GM12801 (cell line): Measurements from ENCODE around the gene SDR39U1.

Experiments
- TF ChIP-seq, protein P1 (sequence below): IDR thresholded peaks from one replicate; pipeline ENCODE4 v1.5.1; 2011; ENCODE audit warnings: control low read depth; ENCODE audit not compliant: insufficient read length; ENCODE audit errors: extremely low read depth

SDR39U1 gene

GRCh38 chr14:24463884-24464785 lies 21.6 kb upstream of the SDR39U1 start:
- TF ChIP-seq, protein P1, sequence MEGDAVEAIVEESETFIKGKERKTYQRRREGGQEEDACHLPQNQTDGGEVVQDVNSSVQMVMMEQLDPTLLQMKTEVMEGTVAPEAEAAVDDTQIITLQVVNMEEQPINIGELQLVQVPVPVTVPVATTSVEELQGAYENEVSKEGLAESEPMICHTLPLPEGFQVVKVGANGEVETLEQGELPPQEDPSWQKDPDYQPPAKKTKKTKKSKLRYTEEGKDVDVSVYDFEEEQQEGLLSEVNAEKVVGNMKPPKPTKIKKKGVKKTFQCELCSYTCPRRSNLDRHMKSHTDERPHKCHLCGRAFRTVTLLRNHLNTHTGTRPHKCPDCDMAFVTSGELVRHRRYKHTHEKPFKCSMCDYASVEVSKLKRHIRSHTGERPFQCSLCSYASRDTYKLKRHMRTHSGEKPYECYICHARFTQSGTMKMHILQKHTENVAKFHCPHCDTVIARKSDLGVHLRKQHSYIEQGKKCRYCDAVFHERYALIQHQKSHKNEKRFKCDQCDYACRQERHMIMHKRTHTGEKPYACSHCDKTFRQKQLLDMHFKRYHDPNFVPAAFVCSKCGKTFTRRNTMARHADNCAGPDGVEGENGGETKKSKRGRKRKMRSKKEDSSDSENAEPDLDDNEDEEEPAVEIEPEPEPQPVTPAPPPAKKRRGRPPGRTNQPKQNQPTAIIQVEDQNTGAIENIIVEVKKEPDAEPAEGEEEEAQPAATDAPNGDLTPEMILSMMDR, result no peak

- TF ChIP-seq, protein P1, result no peak
Observed at GRCh38 chr14:24463017-24463883, 20.7 kb upstream of the SDR39U1 start.

GRCh38 chr14:24461336-24461735 lies 18.8 kb upstream of the SDR39U1 start:
- TF ChIP-seq, protein P1, result no peak

DNA sequence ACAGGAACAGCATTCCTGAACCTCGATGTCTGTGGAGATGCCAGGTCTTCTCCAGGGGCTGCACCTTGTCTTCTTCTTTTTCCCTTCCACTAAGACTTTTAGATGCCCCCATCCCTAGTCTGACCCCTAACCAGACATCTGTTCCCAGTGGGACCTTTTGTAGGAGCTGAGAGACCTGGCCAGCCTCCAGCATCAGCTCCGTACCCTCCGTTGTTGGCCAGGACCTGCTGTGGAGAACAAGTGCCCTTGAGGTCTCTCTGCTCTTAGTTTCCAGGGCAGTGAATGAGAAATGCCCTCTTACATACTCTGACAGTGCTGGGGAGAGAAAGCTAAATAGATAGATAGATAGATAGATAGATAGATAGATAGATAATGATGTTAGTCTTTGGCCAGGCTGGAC lies 16.8 kb upstream of the SDR39U1 start:
- TF ChIP-seq, protein P1, result no peak

DNA sequence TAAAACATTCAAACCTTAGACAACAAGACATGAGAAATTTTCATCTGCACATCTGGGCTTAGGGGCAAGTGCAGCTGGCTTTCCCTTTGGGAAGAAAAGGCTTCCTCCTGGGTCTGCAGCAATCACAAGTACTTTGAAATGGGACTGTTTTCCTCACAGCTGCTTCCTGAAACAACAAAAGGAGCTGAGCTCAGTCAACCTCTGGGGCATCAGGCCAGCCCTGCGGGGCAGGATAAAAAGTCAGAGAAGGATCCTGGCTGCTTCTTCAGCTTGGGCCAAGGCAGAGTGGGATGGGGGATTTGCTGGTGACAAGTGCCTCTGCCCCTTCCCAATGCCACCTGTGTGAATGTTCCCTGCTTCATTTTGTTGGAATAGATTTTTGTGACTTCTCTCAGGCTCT lies 16.2 kb upstream of the SDR39U1 start:
- TF ChIP-seq, protein P1, result no peak

DNA sequence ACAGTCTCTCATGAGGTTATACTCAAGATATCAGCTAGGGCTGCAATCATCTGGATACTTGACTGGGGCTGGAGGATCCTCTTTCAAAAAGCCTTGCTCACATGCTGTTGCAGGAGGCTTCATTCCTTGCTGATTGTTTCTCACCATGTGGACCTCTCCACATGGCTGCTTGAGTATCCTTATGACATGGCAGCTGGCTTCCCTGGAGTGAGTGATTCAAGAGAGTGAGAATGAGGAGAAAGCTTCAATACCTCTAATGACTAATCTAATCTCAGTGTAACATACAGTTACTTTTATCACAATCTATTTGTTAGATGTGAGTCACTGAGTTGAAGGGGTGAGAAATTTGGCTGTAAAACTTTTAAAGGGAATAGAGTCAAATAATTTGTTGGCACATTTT lies 14.4 kb upstream of the SDR39U1 start:
- TF ChIP-seq, protein P1, result no peak

DNA sequence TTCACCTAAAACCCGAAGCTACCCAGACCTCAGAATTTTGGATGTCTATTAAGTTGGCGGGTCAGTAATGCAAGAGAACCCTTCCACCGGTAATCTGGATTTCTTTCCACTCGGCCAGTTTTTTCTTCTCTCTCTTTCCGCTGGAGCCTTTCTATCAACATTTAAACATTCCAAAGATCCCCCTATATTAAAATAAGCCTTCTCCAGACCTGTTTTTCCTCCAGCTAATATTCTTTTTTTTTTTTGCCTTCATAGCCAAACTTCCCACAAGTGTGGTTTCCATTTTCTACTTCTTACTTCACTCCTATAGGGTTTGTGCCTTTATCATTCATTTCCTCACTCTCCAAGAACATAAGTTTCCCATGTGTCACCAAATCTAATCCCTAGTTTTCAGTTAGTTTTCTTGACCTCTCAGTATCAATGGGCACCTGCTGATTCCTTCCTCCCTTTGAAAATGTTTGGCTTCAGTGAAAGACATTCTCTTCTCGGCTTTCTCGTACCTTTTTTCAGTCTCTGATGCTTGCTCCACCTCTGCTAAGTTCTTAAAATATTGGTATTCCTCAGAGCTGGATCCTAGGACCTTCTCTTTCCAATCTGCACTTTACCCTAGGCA lies 583 bp upstream of the SDR39U1 start:
- TF ChIP-seq, protein P1, result no peak
